Parathyroid adenoma (tissue), 2 donors: Measurements from ENCODE around the gene AGPAT4.

Source experiments
- H2AFZ ChIP-seq: fragments of 300-600 bp; sonication (generic); one replicate; pipeline ENCODE4 v1.7.0; 2017; ENCODE audit warnings: antibody characterized with exemption, mild to moderate bottlenecking
- H3K27ac ChIP-seq: fragments of 300-600 bp; sonication (generic); one replicate; pipeline ENCODE4 v1.7.0; 2017
- H3K27me3 ChIP-seq: fragments of 300-600 bp; sonication (generic); one replicate; pipeline ENCODE4 v1.7.0; 2017; ENCODE audit warnings: low read length; ENCODE audit not compliant: control insufficient read depth, insufficient read depth
- H3K36me3 ChIP-seq: fragments of 300-600 bp; sonication (generic); one replicate; pipeline ENCODE4 v1.7.0; 2017; ENCODE audit warnings: low read length; ENCODE audit not compliant: control insufficient read depth, insufficient read depth
- H3K4me1 ChIP-seq: fragments of 300-600 bp; sonication (generic); one replicate; pipeline ENCODE4 v1.7.0; 2017; ENCODE audit warnings: control low read depth
- H3K4me2 ChIP-seq: fragments of 300-600 bp; sonication (generic); one replicate; pipeline ENCODE4 v1.7.0; 2017; ENCODE audit warnings: low read length
- H3K4me3 ChIP-seq: fragments of 300-600 bp; sonication (generic); one replicate; pipeline ENCODE4 v1.7.0; 2017; ENCODE audit warnings: low read depth, low read length
- H3K79me2 ChIP-seq: fragments of 300-600 bp; sonication (generic); one replicate; pipeline ENCODE4 v1.7.0; 2017; ENCODE audit warnings: control low read depth
- H3K9ac ChIP-seq: fragments of 300-600 bp; sonication (generic); one replicate; pipeline ENCODE4 v1.7.0; 2017; ENCODE audit warnings: mild to moderate bottlenecking
- H3K9me3 ChIP-seq: fragments of 300-600 bp; sonication (generic); one replicate; pipeline ENCODE4 v1.7.0; 2017; ENCODE audit warnings: low read length; ENCODE audit not compliant: control insufficient read depth
- TF ChIP-seq, protein P1 (sequence below): fragments of 300-600 bp; sonication (generic); IDR thresholded peaks from one replicate; pipeline ENCODE4 v1.7.0; 2017; ENCODE audit warnings: antibody characterized with exemption, mild to moderate bottlenecking
- donor health status: primary hyperparathyroidism.

AGPAT4 gene

DNA sequence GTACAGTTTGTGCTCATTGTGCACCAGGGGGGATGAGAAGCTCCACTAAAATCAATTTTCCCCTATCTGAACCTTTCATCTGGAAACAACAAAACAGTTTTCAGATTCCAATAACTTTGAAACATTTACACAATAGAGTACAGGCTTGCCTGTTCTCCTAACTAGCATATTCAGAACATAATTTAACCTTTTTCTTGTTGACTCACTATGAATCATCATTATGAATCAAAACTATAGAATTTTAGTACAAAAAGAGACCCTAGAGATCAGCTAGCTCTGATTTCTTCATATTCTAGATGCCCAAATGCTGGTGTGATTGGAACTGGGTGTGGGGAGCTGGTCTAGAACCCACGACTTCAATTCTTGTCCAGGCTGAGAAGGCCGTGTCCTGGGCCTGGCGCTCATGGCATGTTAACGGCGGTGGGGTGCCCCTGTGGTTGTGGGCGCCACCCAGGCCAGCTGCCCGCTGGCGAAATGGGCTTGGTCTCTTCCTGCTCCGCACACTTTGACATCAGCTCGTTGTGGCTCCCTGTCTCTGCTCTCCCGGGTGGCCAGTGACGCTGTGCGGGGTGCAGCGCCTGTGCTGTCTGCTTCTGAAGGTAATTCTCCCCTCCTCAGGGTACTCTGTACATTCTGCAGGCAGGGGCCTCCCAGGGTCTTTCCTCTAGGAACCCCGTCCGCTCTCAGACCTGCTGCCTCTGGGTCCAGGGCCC lies 29.9 kb upstream of the AGPAT4 start:
- H3K9me3 ChIP-seq, result no peaks in the 10 kb centered on the region
- no peaks in the 10 kb centered on the region for H3K27me3 ChIP-seq
- no peaks in the 10 kb centered on the region for H3K4me1 ChIP-seq
- no peaks in the 10 kb centered on the region for H3K36me3 ChIP-seq
- H3K9ac ChIP-seq, result no peak overlapping the region
- no peak overlapping the region for H3K4me2 ChIP-seq
- TF ChIP-seq, protein P1, sequence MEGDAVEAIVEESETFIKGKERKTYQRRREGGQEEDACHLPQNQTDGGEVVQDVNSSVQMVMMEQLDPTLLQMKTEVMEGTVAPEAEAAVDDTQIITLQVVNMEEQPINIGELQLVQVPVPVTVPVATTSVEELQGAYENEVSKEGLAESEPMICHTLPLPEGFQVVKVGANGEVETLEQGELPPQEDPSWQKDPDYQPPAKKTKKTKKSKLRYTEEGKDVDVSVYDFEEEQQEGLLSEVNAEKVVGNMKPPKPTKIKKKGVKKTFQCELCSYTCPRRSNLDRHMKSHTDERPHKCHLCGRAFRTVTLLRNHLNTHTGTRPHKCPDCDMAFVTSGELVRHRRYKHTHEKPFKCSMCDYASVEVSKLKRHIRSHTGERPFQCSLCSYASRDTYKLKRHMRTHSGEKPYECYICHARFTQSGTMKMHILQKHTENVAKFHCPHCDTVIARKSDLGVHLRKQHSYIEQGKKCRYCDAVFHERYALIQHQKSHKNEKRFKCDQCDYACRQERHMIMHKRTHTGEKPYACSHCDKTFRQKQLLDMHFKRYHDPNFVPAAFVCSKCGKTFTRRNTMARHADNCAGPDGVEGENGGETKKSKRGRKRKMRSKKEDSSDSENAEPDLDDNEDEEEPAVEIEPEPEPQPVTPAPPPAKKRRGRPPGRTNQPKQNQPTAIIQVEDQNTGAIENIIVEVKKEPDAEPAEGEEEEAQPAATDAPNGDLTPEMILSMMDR, result no peak
- no peaks in the 10 kb centered on the region for H3K79me2 ChIP-seq
- H3K27ac ChIP-seq, result no peak overlapping the region
- H3K4me3 ChIP-seq, result no peak overlapping the region
- H2AFZ ChIP-seq, result no peak overlapping the region

DNA sequence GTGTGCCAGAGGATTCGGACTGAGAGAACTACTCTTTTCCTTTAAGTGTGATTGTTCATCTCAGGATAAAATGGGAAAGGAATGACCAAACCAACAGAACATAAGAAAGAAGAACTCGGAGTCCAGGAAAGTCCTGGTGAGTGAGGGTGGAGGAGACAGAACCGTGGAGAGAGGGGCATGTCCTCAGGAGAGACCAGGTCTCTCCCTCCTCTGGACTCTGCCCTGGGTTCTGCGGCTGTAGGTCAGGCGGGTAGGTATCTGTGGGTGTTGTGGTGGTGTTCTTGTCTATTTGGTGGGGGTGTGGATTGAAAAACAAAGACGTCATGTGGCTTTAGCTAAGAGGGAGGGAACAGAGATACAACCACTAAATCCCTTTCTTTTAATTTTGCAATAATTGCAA lies 29.1 kb upstream of the AGPAT4 start:
- Histone ChIP-seq H3K27me3 (no peaks in the 10 kb centered on the region), H2AFZ (no peak overlapping the region), H3K4me3 (no peak overlapping the region), H3K9ac (no peak overlapping the region), H3K4me2 (no peak overlapping the region), H3K9me3 (no peaks in the 10 kb centered on the region), H3K79me2 (no peaks in the 10 kb centered on the region), H3K36me3 (no peaks in the 10 kb centered on the region), H3K4me1 (no peaks in the 10 kb centered on the region), H3K27ac (no peak overlapping the region)
- TF ChIP-seq, protein P1, result no peak

DNA sequence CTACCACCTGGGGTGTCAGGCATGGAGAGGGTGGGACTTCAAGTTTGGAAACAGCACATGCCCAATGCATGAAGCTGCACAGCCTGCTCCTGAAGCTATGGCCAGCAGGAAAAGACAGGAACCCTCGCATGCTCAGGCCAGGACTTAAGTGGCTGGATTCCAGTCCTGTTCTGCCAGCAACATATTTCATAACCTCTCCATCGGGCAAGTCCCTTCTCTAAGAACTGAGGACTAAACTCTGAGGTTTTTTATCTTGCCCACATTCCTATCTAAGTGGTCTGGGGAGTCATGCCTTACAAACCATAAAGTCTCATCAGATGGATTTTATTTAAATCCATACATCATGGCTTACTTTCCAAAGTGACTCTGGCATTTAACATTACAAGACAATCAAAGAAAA lies 27.5 kb upstream of the AGPAT4 start:
- Histone ChIP-seq H3K27me3 (no peaks in the 10 kb centered on the region), H3K36me3 (no peaks in the 10 kb centered on the region), H3K9me3 (no peaks in the 10 kb centered on the region), H3K27ac (no peak overlapping the region), H3K4me3 (no peak overlapping the region), H3K4me1 (no peaks in the 10 kb centered on the region), H3K4me2 (no peak overlapping the region), H3K9ac (no peak overlapping the region), H3K79me2 (no peaks in the 10 kb centered on the region), H2AFZ (no peak overlapping the region)
- TF ChIP-seq, protein P1, result no peak

DNA sequence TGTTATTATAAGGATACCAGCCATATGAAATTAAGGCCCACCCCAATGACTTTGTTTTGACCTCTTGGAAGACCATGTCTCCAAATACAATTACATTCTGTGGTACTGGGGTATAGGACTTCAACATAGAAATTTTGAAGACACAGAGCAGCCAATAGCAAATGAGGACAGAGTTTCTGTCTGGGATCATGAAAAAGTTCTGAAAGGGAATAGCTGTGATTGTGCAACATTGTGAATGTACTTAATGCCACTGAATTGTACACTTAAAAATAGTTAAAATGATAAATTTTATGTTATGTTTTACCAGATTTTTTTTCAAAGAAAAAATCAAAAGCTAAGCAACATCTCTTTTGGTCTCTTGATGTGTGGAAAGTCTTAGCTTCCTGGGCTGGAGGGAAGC lies 27.0 kb upstream of the AGPAT4 start:
- Histone ChIP-seq H3K9ac (no peak overlapping the region), H3K27me3 (no peaks in the 10 kb centered on the region), H3K4me2 (no peak overlapping the region), H3K9me3 (no peaks in the 10 kb centered on the region), H2AFZ (no peak overlapping the region), H3K36me3 (no peaks in the 10 kb centered on the region), H3K79me2 (no peaks in the 10 kb centered on the region), H3K27ac (no peak overlapping the region), H3K4me1 (no peaks in the 10 kb centered on the region), H3K4me3 (no peak overlapping the region)
- TF ChIP-seq, protein P1, result no peak

DNA sequence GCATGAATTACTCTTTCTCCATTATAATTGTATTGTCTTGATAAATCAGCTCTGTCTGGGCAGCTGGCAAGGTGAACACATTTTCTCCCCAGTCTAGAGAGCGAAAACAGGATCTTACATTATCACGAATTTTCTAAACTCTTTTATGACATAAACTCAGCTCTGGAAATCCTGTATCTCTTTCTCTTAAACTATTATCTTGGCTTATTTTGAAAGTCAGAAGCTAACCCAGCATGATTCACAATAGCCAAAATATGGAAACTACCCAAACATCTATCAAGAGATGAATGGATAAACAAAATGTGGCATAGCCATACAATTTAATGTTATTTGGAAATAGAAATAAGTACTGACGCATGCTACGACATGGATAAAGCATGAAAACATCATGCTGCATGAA lies 25.9 kb upstream of the AGPAT4 start:
- Histone ChIP-seq H3K9me3 (no peaks in the 10 kb centered on the region), H3K27ac (no peak overlapping the region), H3K79me2 (no peaks in the 10 kb centered on the region), H3K4me2 (no peak overlapping the region), H3K4me3 (no peak overlapping the region), H3K36me3 (no peaks in the 10 kb centered on the region), H3K9ac (no peak overlapping the region), H2AFZ (no peak overlapping the region), H3K27me3 (no peaks in the 10 kb centered on the region), H3K4me1 (no peaks in the 10 kb centered on the region)
- TF ChIP-seq, protein P1, result no peak
